22Rv1 (cell line): Measurements from ENCODE around the gene VPS41.

Source experiments
- CTCF ChIP-seq: fragments of 450-650 bp; IDR thresholded peaks from 2 replicates; pipeline ENCODE4 v1.5.1; 2017; ENCODE audit warnings: mild to moderate bottlenecking
- ZFX ChIP-seq: fragments of 450-650 bp; IDR thresholded peaks from 2 replicates; pipeline ENCODE4 v1.6.1; 2017; ENCODE audit warnings: antibody characterized with exemption, borderline replicate concordance

GRCh38 chr7:38817526-38817925, 91.5 kb downstream of the VPS41 start:
- TF ChIP-seq CTCF, result no peak
- TF ChIP-seq ZFX, result no peak
